Brain microvascular endothelial cell (primary cell): Measurements from ENCODE around the gene CACNA1B.
"Not testable (repeated sequence)": the region's sequence is repeated elsewhere in the genome, so short reads cannot be mapped to it uniquely, and the experiment has no call there.

Experiments used
- DNase-seq: peaks from one replicate; pipeline ENCODE4 v3.0.0-alpha.2; 2020
- H3K27ac ChIP-seq: fragments of 250-450 bp; sonication (Bioruptor Pico); 2 replicates; pipeline ENCODE4 v1.5.1; 2020; ENCODE audit warnings: mild to moderate bottlenecking, moderate library complexity
- H3K27me3 ChIP-seq: fragments of 250-450 bp; sonication (Bioruptor Pico); replicated peaks from 2 replicates; pipeline ENCODE4 v1.5.1; 2020; ENCODE audit warnings: mild to moderate bottlenecking
- H3K36me3 ChIP-seq: fragments of 250-450 bp; sonication (Bioruptor Pico); replicated peaks from 2 replicates; pipeline ENCODE4 v1.5.1; 2020; ENCODE audit warnings: mild to moderate bottlenecking
- H3K4me3 ChIP-seq: 2 replicates; pipeline ENCODE4 v1.5.1; 2011; ENCODE audit warnings: low read depth, mild to moderate bottlenecking, control low read depth, low read length, moderate library complexity
- CTCF ChIP-seq: IDR thresholded peaks from 2 replicates; pipeline ENCODE4 v1.5.1; 2011; ENCODE audit warnings: low read depth, mild to moderate bottlenecking, moderate library complexity, low read length, control low read depth, inconsistent platforms; ENCODE audit errors: missing control alignments
- in situ Hi-C: cut with HindIII; loops from 2 replicates; pipeline ENCODE4 v1.10.0; 2017; ENCODE audit warnings: low sequenced_read_pairs, low pct_ligation_motif_present

The CACNA1B gene

DNA sequence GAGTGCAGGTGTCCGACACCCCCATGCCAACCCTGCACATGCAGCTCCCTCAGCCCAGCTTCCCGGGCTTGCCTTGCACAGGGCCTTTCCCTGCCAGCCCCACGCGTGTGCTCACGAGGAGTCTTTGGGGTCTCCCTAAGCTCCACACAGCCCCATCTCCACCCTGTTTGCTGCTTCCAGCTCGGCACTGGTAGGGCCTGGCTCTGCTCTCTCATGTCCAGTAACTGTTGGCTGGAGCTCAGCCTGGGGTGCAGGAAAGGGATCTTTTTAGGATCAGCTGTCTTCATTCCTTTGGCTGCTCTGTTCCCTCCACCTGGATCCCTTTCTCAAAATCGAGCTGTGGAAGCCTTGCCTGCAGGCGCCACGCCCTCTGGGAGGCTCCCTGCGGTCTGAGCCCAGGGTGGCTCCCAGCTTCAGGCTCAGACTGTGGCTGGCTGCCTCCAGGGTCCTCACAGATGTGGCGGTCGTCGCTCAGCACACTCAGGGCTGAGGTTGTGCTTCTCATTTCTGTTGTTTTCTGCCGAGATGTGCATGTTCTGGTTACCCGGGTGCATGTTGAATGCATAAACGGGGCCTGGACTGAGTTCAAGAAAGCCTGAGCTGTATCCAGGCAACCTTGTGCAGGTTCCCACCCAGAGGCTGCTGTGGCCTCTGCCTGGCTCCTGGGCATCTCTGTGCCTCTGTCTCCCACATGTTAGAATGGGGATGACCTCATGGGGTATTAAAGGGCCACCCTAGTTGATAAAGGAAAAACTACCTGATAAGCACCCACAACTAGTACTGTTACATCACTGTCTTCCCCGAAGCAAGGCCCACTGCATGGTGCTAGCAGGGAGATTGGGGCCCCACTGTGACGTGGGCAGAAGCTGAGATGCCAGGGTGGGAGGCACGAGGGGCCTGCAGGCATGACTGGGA lies 4.3 kb downstream of the CACNA1B start:
- H3K27me3 ChIP-seq, result no peaks in the 10 kb centered on the region
- H3K36me3 ChIP-seq, result no peaks in the 10 kb centered on the region
- H3K4me3 ChIP-seq, result no peak overlapping the region
- DNase-seq, result no peak
- no peak overlapping the region for H3K27ac ChIP-seq
- in situ Hi-C loops, result no loop called here
- no peak for TF ChIP-seq CTCF

DNA sequence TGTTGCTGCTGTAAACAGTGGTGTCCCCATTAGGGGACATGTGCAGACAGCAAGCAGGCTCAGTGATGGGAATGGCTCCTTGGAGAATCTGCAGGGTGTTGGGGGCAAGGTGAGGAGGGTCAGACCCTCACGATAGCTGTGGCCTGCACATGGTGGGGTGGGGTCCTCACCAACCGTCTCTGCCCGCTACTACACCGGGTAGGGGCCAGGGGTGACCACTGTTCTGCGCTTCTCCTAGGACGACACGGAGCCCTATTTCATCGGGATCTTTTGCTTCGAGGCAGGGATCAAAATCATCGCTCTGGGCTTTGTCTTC lies 4.9 kb downstream of the CACNA1B start:
- Histone ChIP-seq H3K4me3 (no peak overlapping the region), H3K27ac (no peak overlapping the region), H3K27me3 (no peaks in the 10 kb centered on the region), H3K36me3 (no peaks in the 10 kb centered on the region)
- in situ Hi-C loops, result no loop called here
- no peak for DNase-seq
- no peak for TF ChIP-seq CTCF

- DNase-seq, H3K27me3 ChIP-seq, in situ Hi-C loops, H3K27ac ChIP-seq, H3K4me3 ChIP-seq, H3K36me3 ChIP-seq: not testable (repeated sequence)
These were observed 6.4 kb downstream of the CACNA1B start for GRCh38 chr9:137883977-137884376.

- H3K36me3 ChIP-seq, DNase-seq, H3K27ac ChIP-seq, H3K4me3 ChIP-seq, in situ Hi-C loops, H3K27me3 ChIP-seq: not testable (repeated sequence)
These were observed 7.0 kb downstream of the CACNA1B start for GRCh38 chr9:137884547-137884946.

DNA sequence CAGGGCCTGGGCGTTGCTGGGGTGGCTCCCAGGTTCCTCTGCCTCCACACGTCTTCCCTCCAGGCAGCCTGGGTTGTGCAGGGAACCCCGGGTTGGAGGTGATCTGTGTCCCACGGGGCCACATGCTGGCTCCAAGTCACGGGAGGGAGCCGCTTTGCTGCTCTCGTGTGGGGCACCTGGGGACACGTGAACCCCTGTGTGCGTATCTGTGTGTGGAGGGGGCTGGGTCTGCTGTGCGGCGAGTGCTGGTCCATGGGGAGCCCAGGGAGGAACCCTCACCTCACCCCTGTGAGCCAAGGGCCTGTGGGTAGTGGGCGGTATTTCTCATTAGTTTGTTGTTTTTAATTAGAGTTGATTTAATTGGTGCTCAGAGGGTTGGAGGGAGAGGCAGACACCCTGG lies 7.5 kb downstream of the CACNA1B start:
- in situ Hi-C loops, H3K4me3 ChIP-seq, DNase-seq, H3K27me3 ChIP-seq, H3K36me3 ChIP-seq, H3K27ac ChIP-seq: not testable (repeated sequence)

GRCh38 chr9:137888621-137889020 lies 11.0 kb downstream of the CACNA1B start:
- H3K36me3 ChIP-seq, H3K27ac ChIP-seq, DNase-seq, H3K4me3 ChIP-seq, H3K27me3 ChIP-seq, in situ Hi-C loops: not testable (repeated sequence)

GRCh38 chr9:137889966-137890365 lies 12.4 kb downstream of the CACNA1B start:
- H3K27me3 ChIP-seq, H3K36me3 ChIP-seq, DNase-seq, in situ Hi-C loops, H3K4me3 ChIP-seq, H3K27ac ChIP-seq: not testable (repeated sequence)

- H3K4me3 ChIP-seq, in situ Hi-C loops, H3K27me3 ChIP-seq, H3K27ac ChIP-seq, DNase-seq, H3K36me3 ChIP-seq: not testable (repeated sequence)
These were observed 13.4 kb downstream of the CACNA1B start for GRCh38 chr9:137890768-137891587.
